ENCODE measurements around the gene PPP4R4.

The PPP4R4 gene

DNA sequence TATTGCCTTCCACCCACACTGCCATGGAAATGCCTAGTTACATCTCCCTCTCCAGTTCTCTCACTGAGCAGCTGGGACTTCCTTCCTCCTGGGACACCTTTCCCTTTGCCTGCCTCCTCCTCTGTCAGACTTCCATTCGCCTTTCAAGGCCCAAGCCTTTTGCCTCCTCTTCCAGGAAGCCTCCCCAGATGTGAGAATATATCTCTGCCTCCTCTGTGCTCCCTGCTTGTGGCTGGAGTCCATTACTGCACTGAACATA is 47.8 kb upstream of the PPP4R4 start:
- H3K27ac ChIP-seq (replicated peaks): no peak overlapping the region
- TF ChIP-seq REST (IDR thresholded peaks at IDR 0.05; ENCODE audit: insufficient replicate concordance, low read depth): no peak
- TF ChIP-seq SPI1 (IDR thresholded peaks at IDR 0.05; ENCODE audit: borderline replicate concordance, low read depth): no peak
- TF ChIP-seq, protein P1, sequence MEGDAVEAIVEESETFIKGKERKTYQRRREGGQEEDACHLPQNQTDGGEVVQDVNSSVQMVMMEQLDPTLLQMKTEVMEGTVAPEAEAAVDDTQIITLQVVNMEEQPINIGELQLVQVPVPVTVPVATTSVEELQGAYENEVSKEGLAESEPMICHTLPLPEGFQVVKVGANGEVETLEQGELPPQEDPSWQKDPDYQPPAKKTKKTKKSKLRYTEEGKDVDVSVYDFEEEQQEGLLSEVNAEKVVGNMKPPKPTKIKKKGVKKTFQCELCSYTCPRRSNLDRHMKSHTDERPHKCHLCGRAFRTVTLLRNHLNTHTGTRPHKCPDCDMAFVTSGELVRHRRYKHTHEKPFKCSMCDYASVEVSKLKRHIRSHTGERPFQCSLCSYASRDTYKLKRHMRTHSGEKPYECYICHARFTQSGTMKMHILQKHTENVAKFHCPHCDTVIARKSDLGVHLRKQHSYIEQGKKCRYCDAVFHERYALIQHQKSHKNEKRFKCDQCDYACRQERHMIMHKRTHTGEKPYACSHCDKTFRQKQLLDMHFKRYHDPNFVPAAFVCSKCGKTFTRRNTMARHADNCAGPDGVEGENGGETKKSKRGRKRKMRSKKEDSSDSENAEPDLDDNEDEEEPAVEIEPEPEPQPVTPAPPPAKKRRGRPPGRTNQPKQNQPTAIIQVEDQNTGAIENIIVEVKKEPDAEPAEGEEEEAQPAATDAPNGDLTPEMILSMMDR (IDR thresholded peaks at IDR 0.05; ENCODE audit: insufficient read depth, low read length): no peak
- no peak for TF ChIP-seq POLR2AphosphoS5 (IDR thresholded peaks at IDR 0.05; ENCODE audit: low read depth)
- TF ChIP-seq GABPA (IDR thresholded peaks at IDR 0.05; ENCODE audit: low read depth): no peak
- DNase-seq (ENCODE audit: low read depth in 1 of 2, low spot score in 1 of 2): no peak

GRCh38 chr14:94126800-94127199 is 47.3 kb upstream of the PPP4R4 start:
- Histone ChIP-seq H3K27ac (replicated peaks) (no peak overlapping the region), H3K27me3 (ENCODE audit: insufficient read depth, poor library complexity, severe bottlenecking) (peaks cover 5% of the 10 kb centered on the region), H3K4me3 (replicated peaks; ENCODE audit: insufficient read depth, low read length) (no peak overlapping the region)
- TF ChIP-seq GABPA (IDR thresholded peaks at IDR 0.05; ENCODE audit: low read depth) (no peak), POLR2AphosphoS5 (IDR thresholded peaks at IDR 0.05; ENCODE audit: low read depth) (no peak), REST (IDR thresholded peaks at IDR 0.05; ENCODE audit: insufficient replicate concordance, low read depth) (no peak), SPI1 (IDR thresholded peaks at IDR 0.05; ENCODE audit: borderline replicate concordance, low read depth) (no peak)
- TF ChIP-seq, protein P1 (IDR thresholded peaks at IDR 0.05; ENCODE audit: insufficient read depth, low read length): no peak
- DNase-seq (ENCODE audit: low read depth in 1 of 2, low spot score in 1 of 2): no peak

More for the DNA sequence above, 47.8 kb upstream of the PPP4R4 start:
- Histone ChIP-seq H3K4me3 (replicated peaks; ENCODE audit: insufficient read depth, low read length) (no peak overlapping the region), H3K27me3 (ENCODE audit: insufficient read depth, poor library complexity, severe bottlenecking) (peaks cover 5% of the 10 kb centered on the region)

GRCh38 chr14:94127330-94127729 is 46.8 kb upstream of the PPP4R4 start:
- DNase-seq (ENCODE audit: low read depth in 1 of 2, low spot score in 1 of 2): no peak
- peaks cover 5% of the 10 kb centered on the region for H3K27me3 ChIP-seq (ENCODE audit: insufficient read depth, poor library complexity, severe bottlenecking)
- TF ChIP-seq POLR2AphosphoS5 (IDR thresholded peaks at IDR 0.05; ENCODE audit: low read depth): no peak
- TF ChIP-seq REST (IDR thresholded peaks at IDR 0.05; ENCODE audit: insufficient replicate concordance, low read depth): no peak
- TF ChIP-seq, protein P1 (IDR thresholded peaks at IDR 0.05; ENCODE audit: insufficient read depth, low read length): no peak
- TF ChIP-seq GABPA (IDR thresholded peaks at IDR 0.05; ENCODE audit: low read depth): no peak
- no peak for TF ChIP-seq SPI1 (IDR thresholded peaks at IDR 0.05; ENCODE audit: borderline replicate concordance, low read depth)
- H3K4me3 ChIP-seq (replicated peaks; ENCODE audit: insufficient read depth, low read length): no peak overlapping the region
- H3K27ac ChIP-seq (replicated peaks): no peak overlapping the region

Data from HL-60 (cell line).